Measurements from ENCODE around the gene PTPN13.
A peak's percentile ranks its signal among the peaks of the same experiment; 100 is the strongest.

PTPN13 gene

DNA sequence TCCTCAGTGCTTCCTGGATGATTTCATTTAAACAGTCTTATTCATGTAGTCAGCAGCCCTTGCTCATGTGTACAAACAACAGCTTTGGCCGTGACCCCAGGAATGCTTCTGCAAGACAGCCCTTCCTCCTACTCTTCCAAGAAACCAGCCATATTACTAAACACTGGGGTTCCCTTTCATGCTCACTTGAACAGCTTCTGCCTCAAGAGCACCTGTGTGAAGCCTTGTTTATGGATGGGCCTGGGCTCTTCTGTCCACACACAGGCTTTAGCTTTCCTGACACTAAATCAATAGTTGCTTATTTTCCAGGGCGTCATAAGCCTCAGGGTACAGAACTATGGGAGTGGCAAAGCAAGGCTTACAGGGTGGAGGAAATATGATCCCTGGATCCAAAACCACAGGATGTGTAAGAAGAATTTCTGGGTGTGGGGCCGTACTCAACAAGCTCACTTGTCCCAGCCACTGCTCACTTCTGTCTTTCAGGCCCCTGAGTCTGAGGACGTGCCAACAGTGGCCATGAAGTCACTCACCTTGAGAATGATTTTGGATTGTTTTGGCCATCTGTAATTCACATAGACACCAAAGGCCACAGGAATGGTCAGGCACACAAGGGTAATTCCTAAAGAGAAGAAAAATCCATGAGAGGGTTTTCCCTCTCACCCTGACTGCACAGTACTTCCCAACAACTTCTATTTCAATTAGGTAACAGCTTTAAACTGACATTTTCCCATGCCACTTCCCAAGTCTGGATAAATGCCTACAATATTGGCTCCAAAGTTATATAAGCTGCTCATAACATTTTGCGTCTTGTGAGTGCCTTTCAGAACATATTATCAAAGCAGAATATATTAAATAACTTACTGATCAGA lies 237.4 kb downstream of the PTPN13 start:
- DNase-seq = no peak

DNA sequence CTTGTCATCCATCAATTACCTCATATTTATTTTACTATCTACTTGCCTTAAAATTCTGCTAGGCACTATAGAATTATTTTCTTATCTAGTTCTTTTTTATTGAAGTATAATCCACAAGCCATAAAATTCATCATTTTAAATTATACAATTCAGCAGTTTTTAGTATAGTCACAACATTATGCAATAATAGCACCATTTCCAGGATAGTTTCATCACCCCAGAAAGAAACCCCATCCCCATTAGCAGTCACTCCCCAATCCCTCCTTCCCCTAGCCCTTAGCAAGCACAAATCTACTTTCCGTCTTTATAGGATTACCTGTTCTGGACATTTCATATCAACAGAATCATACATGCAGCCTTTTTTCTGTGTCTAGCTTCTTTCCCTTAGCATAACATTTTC lies 239.5 kb downstream of the PTPN13 start:
- no peak for DNase-seq

GRCh38 chr4:86834901-86835300 lies 240.8 kb downstream of the PTPN13 start:
- no peak for DNase-seq

- no peak for DNase-seq
Observed at GRCh38 chr4:86835677-86836076, 241.6 kb downstream of the PTPN13 start.

DNA sequence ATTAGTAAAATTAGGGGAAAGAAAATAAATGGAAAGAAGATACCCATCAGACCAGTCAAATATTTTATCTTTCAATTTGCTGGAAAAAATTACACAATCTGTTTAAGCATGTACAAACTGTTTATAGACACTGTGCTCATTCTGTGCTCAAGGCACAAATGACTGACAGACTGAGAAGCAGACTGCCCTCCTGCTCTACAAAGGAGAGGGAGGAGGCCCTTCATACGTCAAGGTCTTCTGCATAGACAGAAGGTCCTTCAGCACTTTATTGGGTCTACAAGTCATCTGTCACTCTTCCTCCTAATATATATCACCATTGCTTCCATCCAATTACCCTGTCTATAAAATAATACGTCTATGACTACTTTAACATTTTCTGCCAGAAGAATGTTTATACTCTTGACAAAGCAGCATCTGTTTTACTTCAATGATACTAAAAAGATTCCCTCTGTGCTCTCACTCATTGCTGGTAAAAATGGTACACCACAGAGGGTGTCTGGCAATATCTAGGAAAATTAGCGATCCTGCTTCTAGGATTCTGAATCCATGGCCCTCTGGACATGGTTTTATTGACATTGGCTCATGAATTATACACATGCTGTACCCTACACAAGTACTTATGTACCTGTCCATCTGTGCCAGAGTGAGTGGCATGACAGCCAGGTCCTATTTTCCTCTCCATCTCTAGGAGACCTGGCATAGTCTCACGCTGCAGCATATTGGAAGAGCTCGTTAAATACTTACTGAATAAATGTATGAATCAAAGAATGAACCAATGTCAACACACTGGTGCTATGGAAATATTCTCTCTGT lies 243.8 kb downstream of the PTPN13 start:
- DNase-seq = peak; percentile 23

DNA sequence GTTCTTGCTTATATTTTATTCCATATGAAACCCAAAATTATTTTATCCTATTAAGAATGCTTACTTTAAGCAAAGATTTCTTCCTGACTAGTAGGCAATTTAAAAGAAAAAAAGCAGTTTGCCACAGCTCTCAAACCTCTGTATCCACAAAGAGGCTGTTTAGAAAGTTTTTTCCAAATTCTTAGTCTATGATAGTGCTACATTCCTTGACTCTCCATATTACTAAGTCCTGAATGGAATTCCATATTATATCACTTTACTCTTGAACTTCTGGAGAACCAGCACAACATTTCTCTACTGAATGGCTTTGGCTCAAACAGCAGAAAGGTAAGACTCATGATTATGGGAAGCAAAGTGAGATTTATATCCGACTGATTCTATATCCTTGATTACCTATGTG lies 246.7 kb downstream of the PTPN13 start:
- no peak for DNase-seq

DNA sequence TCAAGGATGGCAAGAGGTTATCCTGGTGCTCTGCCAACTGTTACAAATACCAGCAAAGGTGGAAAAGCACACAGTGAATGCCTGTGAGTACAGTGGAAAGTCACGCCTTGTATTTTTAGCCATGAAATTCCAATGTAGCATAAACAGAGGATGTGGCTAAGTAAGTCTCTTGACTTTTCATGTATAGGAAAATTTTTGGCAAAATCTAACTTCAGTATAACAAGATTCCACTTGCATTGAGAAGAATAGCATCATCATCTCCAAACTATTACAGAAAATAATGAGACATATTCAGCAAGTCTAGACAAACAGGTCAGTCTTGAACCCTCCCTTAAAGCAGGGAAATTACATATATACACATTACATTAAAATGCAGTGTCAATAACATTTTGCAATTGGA lies 247.2 kb downstream of the PTPN13 start:
- no peak for DNase-seq

DNA sequence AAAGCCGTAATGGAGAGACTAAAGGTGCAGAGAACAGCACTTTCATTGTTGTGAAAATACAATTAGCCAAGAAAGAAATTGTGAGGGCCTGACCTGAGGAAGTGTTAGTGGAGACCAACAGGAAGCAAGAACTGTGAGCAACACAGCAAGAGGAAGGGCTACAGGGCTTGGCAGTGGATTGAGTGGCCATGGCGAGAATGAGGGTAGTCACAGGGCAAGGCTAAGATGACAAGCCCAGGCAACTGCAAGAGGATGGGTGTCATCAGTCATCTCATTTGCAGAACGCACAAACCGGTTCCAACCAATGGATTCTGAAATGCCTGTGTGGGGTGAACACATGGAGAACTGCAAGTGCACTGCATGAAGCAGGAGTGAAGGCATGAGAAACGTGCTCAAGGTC lies 251.5 kb downstream of the PTPN13 start:
- DNase-seq = no peak

DNA sequence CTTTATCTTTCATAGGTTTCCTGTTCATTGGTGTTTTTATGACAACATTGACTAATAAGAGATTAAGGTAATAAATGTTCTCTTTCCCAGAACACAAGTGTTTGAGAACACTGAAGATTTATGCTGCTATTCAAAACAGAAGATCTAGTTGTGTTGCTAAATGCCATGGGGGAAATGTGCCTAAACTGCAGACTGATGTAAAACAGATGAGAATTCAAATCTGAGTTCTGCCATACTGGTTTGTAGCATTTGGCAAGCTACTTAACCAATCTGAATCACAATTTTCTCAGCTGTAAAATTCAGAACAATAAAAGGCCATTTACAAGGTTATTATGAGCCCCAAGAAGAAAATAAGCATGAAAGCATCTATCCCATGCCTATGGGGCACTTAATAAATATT lies 252.8 kb downstream of the PTPN13 start:
- no peak for DNase-seq

DNA sequence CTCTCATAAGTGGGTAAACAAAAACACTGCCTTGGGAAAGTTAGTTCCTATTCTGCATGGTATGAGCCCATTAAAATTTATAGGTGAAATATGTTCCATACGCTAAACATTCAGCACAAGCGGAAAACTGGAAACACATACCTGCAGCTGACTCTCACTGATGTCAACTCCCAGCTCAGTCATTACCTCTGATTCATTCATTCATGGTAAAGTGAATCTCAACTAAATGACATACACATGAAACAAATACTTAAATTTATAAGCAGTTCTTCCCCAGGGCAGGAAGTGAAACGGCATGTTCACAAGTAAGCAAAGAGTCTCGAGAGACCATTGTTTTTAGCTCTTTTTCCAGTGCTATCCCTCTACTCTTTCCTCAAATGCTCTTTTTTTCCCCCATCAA lies 253.5 kb downstream of the PTPN13 start:
- DNase-seq = no peak

DNA sequence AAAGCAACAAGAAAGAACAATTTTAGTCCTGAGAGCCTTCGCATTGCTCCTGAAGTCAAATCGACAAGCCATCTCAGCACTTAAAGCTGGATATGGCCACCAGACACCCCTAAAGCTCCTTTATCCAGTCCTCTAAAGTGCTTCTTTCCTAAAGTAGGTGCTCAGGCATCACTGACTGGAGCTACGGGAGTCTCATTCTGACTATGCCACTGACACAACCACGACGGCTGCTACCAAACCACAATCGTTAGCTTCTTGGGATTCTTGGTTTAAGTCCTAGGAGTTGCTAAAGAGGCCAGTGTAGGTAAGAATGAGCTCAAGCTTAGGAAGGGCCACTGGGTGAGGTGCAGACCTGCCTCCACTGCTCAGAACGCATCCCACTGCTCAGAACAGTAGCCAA lies 254.0 kb downstream of the PTPN13 start:
- DNase-seq = no peak

DNA sequence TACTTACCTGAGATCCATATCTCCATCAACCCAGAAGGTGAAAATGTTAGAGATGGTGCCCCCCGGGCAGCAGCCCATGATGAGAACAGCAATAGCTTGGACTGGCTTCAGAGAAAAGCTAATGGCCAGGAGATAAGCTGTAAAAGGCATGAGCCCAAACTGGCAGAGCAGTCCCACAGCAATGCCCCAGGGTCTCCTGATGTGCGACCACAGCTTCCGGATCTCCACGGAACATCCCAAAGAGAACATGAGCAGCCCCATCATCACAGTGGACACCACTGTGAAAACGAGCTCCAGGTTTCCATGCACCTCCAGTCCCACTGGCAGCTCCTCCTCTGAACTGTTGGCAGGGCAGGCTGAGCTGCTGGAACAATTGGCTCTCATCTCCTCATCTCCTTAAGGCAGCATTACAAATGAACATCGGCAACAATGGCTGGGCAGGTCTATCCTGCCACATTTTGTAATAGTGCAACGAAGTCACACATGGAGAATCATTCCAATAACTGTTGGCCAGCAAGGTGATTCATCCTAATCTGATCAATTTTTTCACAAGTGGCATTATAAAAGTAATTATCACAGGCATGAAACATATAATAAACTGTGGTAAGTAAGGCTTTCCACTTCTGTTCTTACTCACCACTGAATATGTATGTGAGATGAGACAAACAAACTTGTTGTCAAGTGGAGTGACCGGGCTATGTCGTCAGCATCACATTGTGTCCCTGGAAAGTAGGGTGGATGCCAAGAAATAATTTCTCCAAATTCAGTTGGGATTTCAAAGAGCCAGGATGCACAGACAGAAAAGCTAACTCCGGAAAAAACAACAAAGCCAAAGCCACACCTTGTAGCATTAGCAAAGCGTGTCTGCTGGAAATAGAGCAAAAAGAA lies 254.9 kb downstream of the PTPN13 start, which contains the start of gene SLC10A6:
TSS of gene SLC10A6 (minus strand) at position 653 of the 888 bp plus-strand sequence. CDS start at position 384, 269 bp downstream.
- DNase-seq = no peak

DNA sequence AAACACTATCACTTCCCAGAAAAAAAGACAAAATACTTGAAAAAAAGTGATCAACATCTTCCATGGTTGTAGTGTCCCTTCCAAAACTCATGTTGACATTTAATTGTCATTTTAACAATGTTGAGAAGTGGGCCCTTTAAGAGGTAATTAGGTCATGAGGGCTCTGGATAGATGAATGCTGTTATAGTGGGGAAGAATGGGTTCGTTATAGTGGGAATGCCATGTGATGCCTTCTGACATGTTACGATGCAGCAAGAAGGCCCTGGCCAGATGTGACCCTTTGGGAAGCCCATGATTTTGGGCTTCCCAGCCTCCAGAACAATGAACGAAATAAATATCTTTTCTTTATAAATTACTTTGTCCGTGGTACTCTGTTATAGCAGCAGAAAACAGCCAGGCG lies 259.1 kb downstream of the PTPN13 start:
- DNase-seq = no peak

DNA sequence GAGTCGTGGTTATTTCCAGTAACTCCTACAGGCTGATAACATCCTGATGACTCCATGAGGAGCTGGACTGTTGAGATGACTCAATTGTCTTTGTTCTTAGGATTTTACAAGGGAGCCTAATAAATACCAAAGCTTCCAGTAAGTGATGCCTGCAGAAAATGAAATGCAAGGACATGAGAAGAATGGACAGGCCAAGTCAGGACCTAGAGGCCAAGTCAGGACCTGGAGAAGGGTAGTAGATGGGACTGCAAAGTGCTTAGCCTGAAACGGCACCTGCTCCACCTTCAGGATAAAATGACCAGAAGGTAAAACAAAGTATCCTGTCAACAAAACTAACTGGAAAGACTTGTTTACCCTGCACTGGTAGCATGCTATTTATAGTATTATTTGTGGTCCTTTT lies 261.5 kb downstream of the PTPN13 start:
- DNase-seq = no peak

DNA sequence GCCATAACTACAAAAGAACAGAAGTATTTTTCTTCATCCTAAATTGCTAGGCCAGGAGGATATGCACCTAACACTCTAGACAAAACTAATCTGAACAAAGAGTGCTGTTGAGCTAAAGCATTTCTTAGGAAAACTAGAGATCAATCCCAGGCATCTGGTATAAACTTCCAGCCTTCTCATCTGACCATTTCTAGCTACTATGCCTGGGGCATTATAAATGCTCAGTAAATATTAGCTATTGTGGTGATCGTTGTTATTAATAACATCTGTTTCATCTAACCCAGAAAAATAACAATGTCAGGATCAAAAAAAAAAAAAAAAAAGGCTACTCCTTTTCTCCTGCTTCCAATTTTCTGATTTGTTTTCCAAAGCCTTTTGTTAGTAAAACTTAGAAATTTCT lies 262.8 kb downstream of the PTPN13 start:
- no peak for DNase-seq

DNA sequence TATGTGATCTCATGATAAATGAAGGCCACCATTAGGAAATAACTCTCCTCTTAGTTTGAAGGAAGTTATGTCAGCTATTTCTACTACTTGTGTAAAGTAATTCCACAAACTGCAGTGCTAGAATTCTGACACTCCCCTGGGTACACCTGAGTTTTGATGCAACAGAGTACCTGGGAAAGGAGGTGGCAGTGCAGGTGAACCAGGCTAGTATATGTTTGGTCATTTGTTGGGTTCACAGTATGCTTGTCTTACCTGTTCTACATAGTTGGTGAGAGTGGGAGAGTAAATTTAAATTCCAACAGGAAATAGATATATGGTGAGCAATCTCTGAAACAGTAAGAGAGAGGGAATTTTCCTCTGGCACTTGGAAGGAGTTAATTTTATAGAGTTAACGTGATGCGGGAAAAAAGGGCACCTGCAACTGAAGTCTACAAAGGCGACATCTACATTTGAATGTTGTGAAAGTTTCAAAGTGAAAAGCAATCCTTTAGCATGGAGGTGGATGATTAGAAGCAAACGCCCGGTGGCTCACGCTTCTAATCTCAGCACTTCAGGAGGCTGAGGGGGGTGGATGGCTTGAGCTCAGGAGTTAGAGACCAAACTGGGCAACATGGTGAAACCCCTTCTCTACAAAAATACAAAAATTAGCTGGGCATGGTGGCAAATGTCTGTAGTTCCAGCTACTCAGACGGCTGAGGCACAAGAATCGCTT lies 263.4 kb downstream of the PTPN13 start:
- DNase-seq = no peak
